Measurements from ENCODE around the gene PLD5.

GRCh38 chr1:242402956-242403355 is 121.5 kb downstream of the PLD5 start:
- TF ChIP-seq CTCF (conservative IDR thresholded peaks at IDR 0.05 in 1 of 2, IDR thresholded peaks at IDR 0.05 in 1 of 2; ENCODE audit: extremely low read depth in 1 of 2, insufficient read depth in 1 of 2, low read depth in 1 of 2, low read length in 2 of 2) (no peak), EZH2 (IDR thresholded peaks at IDR 0.05; ENCODE audit: borderline replicate concordance, low read length) (no peak)
